ENCODE measurements around the gene DNAH1. TPM values are rescaled to one million over a fixed set of nuclear protein-coding genes. Genes with fewer than 3 reads are reported as not detected.

The DNAH1 gene
- total RNA-seq, 1 experiment from 2014 or later, result 2.4 TPM

DNA sequence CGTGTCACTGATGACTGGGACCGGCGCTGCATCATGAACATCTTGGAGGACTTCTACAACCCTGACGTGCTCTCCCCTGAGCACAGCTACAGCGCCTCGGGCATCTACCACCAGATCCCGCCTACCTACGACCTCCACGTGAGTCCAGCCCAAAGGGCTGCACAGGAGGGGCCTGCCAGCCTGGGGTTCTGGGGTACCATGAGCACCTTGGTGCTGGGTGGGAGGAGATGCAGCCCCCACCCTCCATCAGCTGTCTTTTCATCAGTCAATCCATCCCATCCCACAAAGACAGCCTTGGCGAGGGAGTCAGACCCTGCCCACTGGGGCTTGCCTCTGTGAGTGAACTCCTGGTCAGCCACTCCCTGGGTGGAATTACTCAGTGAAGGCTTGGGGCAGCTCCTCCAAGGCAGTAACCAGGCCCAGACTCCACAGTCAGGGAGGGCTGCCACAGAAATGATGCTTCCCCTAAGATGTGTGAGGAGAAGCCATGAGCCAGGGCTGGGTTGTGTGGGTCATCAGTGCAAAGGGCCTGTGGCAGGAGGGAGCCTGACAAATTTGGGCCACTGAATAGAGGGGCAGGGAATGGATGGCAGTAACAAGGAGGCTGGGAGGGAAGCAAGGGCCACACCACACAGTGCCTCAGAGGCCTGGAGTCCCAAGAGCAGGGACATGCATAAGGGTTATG lies 80.9 kb downstream of the DNAH1 start:
- TF ChIP-seq, protein P1, sequence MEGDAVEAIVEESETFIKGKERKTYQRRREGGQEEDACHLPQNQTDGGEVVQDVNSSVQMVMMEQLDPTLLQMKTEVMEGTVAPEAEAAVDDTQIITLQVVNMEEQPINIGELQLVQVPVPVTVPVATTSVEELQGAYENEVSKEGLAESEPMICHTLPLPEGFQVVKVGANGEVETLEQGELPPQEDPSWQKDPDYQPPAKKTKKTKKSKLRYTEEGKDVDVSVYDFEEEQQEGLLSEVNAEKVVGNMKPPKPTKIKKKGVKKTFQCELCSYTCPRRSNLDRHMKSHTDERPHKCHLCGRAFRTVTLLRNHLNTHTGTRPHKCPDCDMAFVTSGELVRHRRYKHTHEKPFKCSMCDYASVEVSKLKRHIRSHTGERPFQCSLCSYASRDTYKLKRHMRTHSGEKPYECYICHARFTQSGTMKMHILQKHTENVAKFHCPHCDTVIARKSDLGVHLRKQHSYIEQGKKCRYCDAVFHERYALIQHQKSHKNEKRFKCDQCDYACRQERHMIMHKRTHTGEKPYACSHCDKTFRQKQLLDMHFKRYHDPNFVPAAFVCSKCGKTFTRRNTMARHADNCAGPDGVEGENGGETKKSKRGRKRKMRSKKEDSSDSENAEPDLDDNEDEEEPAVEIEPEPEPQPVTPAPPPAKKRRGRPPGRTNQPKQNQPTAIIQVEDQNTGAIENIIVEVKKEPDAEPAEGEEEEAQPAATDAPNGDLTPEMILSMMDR (IDR thresholded peaks at IDR 0.05), result no peak
- TF ChIP-seq, protein P2, sequence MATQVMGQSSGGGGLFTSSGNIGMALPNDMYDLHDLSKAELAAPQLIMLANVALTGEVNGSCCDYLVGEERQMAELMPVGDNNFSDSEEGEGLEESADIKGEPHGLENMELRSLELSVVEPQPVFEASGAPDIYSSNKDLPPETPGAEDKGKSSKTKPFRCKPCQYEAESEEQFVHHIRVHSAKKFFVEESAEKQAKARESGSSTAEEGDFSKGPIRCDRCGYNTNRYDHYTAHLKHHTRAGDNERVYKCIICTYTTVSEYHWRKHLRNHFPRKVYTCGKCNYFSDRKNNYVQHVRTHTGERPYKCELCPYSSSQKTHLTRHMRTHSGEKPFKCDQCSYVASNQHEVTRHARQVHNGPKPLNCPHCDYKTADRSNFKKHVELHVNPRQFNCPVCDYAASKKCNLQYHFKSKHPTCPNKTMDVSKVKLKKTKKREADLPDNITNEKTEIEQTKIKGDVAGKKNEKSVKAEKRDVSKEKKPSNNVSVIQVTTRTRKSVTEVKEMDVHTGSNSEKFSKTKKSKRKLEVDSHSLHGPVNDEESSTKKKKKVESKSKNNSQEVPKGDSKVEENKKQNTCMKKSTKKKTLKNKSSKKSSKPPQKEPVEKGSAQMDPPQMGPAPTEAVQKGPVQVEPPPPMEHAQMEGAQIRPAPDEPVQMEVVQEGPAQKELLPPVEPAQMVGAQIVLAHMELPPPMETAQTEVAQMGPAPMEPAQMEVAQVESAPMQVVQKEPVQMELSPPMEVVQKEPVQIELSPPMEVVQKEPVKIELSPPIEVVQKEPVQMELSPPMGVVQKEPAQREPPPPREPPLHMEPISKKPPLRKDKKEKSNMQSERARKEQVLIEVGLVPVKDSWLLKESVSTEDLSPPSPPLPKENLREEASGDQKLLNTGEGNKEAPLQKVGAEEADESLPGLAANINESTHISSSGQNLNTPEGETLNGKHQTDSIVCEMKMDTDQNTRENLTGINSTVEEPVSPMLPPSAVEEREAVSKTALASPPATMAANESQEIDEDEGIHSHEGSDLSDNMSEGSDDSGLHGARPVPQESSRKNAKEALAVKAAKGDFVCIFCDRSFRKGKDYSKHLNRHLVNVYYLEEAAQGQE (IDR thresholded peaks at IDR 0.05; ENCODE audit: insufficient read depth in 1 of 2, low read depth in 2 of 2, low read length in 1 of 2), result no peak
- TF ChIP-seq POLR2AphosphoS5 (IDR thresholded peaks at IDR 0.05; ENCODE audit: low read depth, low read length) (no peak), TCF7L2 (IDR thresholded peaks at IDR 0.05; ENCODE audit: low read depth, low read length) (no peak), SIN3A (IDR thresholded peaks at IDR 0.05; ENCODE audit: borderline replicate concordance, insufficient read depth, low read depth, low read length) (no peak)
- no TSS peak for BruUV-seq (replicated peaks)
- no peak for DNase-seq (ENCODE audit: low read depth, low spot score)
- no peak overlapping the region for H3K27ac ChIP-seq (ENCODE audit: low read length)
- no peaks in the 10 kb centered on the region for H3K36me3 ChIP-seq (ENCODE audit: control insufficient read depth, insufficient read depth, low read length)
- no peak for ATAC-seq
- intact Hi-C loops (cut with micrococcal nuclease; ENCODE audit: unreplicated experiment) (no loop called here), in situ Hi-C loops (cut with HindIII; ENCODE audit: low pct_unique_long_range_greater_than_20kb, low sequenced_read_pairs) (no loop called here)
- H3K4me1 ChIP-seq (ENCODE audit: control insufficient read depth, insufficient read depth, low read length), result no peaks in the 10 kb centered on the region
- H3K27me3 ChIP-seq (ENCODE audit: control insufficient read depth, insufficient read depth, low read length), result no peaks in the 10 kb centered on the region
- no peak overlapping the region for H3K4me3 ChIP-seq (ENCODE audit: low read depth in 2 of 2, low read length in 2 of 2)
- ChIA-PET POLR2A (no interaction called here), CTCF (no interaction called here)
- no peaks in the 10 kb centered on the region for H3K9me3 ChIP-seq (ENCODE audit: control insufficient read depth, insufficient read depth, low read depth, low read length)

DNA sequence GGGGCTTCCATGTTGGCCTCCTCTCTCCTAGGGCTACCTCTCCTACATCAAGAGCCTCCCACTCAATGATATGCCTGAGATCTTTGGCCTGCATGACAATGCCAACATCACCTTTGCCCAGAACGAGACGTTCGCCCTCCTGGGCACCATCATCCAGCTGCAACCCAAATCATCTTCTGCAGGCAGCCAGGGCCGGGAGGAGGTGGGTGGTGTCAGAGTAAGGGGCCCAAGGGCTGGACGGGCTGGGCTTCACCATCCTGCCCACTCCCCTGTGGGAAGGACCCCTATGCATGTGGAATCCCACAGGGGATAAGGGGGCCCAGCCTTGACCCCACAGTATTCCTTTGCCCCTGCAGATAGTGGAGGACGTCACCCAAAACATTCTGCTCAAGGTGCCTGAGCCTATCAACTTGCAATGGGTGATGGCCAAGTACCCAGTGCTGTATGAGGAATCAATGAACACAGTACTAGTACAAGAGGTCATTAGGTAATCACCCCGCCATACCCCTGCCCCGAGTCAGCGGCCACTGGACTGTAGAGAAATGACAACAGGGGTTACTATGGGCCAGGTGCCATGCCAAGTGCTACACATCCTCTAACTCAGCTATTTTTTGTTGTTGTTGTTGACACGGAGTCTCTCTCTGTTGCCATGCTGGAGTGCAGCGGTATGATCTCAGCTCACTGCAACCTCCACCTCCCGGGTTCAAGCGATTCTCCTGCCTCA lies 81.7 kb downstream of the DNAH1 start:
- no peak for TF ChIP-seq POLR2AphosphoS5 (IDR thresholded peaks at IDR 0.05; ENCODE audit: low read depth, low read length)
- no peak for TF ChIP-seq TCF7L2 (IDR thresholded peaks at IDR 0.05; ENCODE audit: low read depth, low read length)
- TF ChIP-seq, protein P2 (IDR thresholded peaks at IDR 0.05; ENCODE audit: insufficient read depth in 1 of 2, low read depth in 2 of 2, low read length in 1 of 2), result no peak
- TF ChIP-seq SIN3A (IDR thresholded peaks at IDR 0.05; ENCODE audit: borderline replicate concordance, insufficient read depth, low read depth, low read length), result no peak
- TF ChIP-seq, protein P1 (IDR thresholded peaks at IDR 0.05), result no peak
- Histone ChIP-seq H3K9me3 (ENCODE audit: control insufficient read depth, insufficient read depth, low read depth, low read length) (no peaks in the 10 kb centered on the region), H3K4me1 (ENCODE audit: control insufficient read depth, insufficient read depth, low read length) (no peaks in the 10 kb centered on the region), H3K27me3 (ENCODE audit: control insufficient read depth, insufficient read depth, low read length) (no peaks in the 10 kb centered on the region), H3K36me3 (ENCODE audit: control insufficient read depth, insufficient read depth, low read length) (no peaks in the 10 kb centered on the region), H3K27ac (ENCODE audit: low read length) (no peak overlapping the region), H3K4me3 (ENCODE audit: low read depth in 2 of 2, low read length in 2 of 2) (no peak overlapping the region)
- no peak for ATAC-seq
- no TSS peak for BruUV-seq (replicated peaks)
- ChIA-PET CTCF (no interaction called here), POLR2A (no interaction called here)
- intact Hi-C loops (cut with micrococcal nuclease; ENCODE audit: unreplicated experiment), result no loop called here
- no peak for DNase-seq (ENCODE audit: low read depth, low spot score)
- in situ Hi-C loops (cut with HindIII; ENCODE audit: low pct_unique_long_range_greater_than_20kb, low sequenced_read_pairs), result no loop called here

Measured in Panc1 (cell line).